ENCODE measurements around the gene LTK.

The LTK gene

GRCh38 chr15:41498657-41499056 lies 15.0 kb downstream of the LTK start:
- H3F3A ChIP-seq (ENCODE audit: insufficient read depth, low read length) = no peaks in the 10 kb centered on the region
- no peak overlapping the region for H3K4me2 ChIP-seq (ENCODE audit: low read length)
- no peaks in the 10 kb centered on the region for H4K20me1 ChIP-seq (ENCODE audit: insufficient read depth, low read length)
- H3K9me3 ChIP-seq (ENCODE audit: low read length) = no peaks in the 10 kb centered on the region
- H3K36me3 ChIP-seq (ENCODE audit: insufficient read depth, low read length) = no peaks in the 10 kb centered on the region
- peaks cover 15% of the 10 kb centered on the region; the same call in 1 of the 2 replicates for H3K27me3 ChIP-seq (ENCODE audit: insufficient read depth, low read length)
- TF ChIP-seq CTCF (IDR thresholded peaks at IDR 0.05; ENCODE audit: low read length) = no peak
- TF ChIP-seq EZH2 (IDR thresholded peaks at IDR 0.05; ENCODE audit: borderline replicate concordance, low read length) = no peak
- no peak overlapping the region for H3K27ac ChIP-seq (ENCODE audit: low read depth, low read length, poor library complexity, severe bottlenecking)
- H3K9me2 ChIP-seq (ENCODE audit: low read depth, low read length) = no peaks in the 10 kb centered on the region
- peaks cover 44% of the 10 kb centered on the region for H3K4me1 ChIP-seq (ENCODE audit: insufficient read depth, low read length, severe bottlenecking)
- H3K4me3 ChIP-seq (ENCODE audit: low read depth, low read length, poor library complexity, severe bottlenecking) = no peak overlapping the region
- no peak overlapping the region for H3K9ac ChIP-seq (ENCODE audit: low read length)
- no peaks in the 10 kb centered on the region for H3K79me2 ChIP-seq (ENCODE audit: insufficient read depth, low read length)
- H2AFZ ChIP-seq (ENCODE audit: low read length) = no peak overlapping the region

GRCh38 chr15:41495736-41496599 lies 17.7 kb downstream of the LTK start:
- Histone ChIP-seq H3K9me2 (ENCODE audit: low read depth, low read length) (no peaks in the 10 kb centered on the region), H3F3A (ENCODE audit: insufficient read depth, low read length) (no peaks in the 10 kb centered on the region), H3K9ac (ENCODE audit: low read length) (no peak overlapping the region), H3K36me3 (ENCODE audit: insufficient read depth, low read length) (no peaks in the 10 kb centered on the region), H3K9me3 (ENCODE audit: low read length) (no peaks in the 10 kb centered on the region), H3K4me3 (ENCODE audit: low read depth, low read length, poor library complexity, severe bottlenecking) (peak overlapping the region; percentile 80), H4K20me1 (ENCODE audit: insufficient read depth, low read length) (no peaks in the 10 kb centered on the region), H3K4me2 (ENCODE audit: low read length) (peak overlapping the region; percentile 100), H2AFZ (ENCODE audit: low read length) (no peak overlapping the region), H3K79me2 (ENCODE audit: insufficient read depth, low read length) (no peaks in the 10 kb centered on the region), H3K27ac (ENCODE audit: low read depth, low read length, poor library complexity, severe bottlenecking) (no peak overlapping the region), H3K4me1 (ENCODE audit: insufficient read depth, low read length, severe bottlenecking) (peaks cover 32% of the 10 kb centered on the region), H3K27me3 (ENCODE audit: insufficient read depth, low read length) (peaks cover 11% of the 10 kb centered on the region; the same call in 1 of the 2 replicates)
- TF ChIP-seq CTCF (IDR thresholded peaks at IDR 0.05; ENCODE audit: low read length) (no peak), EZH2 (IDR thresholded peaks at IDR 0.05; ENCODE audit: borderline replicate concordance, low read length) (no peak)

GRCh38 chr15:41494922-41495735 lies 18.5 kb downstream of the LTK start:
- H3K79me2 ChIP-seq (ENCODE audit: insufficient read depth, low read length) = no peaks in the 10 kb centered on the region
- H3K4me3 ChIP-seq (ENCODE audit: low read depth, low read length, poor library complexity, severe bottlenecking) = peak overlapping the region; percentile 80
- H3K36me3 ChIP-seq (ENCODE audit: insufficient read depth, low read length) = no peaks in the 10 kb centered on the region
- H3K4me1 ChIP-seq (ENCODE audit: insufficient read depth, low read length, severe bottlenecking) = peaks cover 29% of the 10 kb centered on the region
- peaks cover 11% of the 10 kb centered on the region for H3K27me3 ChIP-seq (ENCODE audit: insufficient read depth, low read length)
- H2AFZ ChIP-seq (ENCODE audit: low read length) = no peak overlapping the region
- no peaks in the 10 kb centered on the region for H4K20me1 ChIP-seq (ENCODE audit: insufficient read depth, low read length)
- H3K9me2 ChIP-seq (ENCODE audit: low read depth, low read length) = no peaks in the 10 kb centered on the region
- H3K4me2 ChIP-seq (ENCODE audit: low read length) = peak overlapping the region; percentile 100
- no peak overlapping the region for H3K9ac ChIP-seq (ENCODE audit: low read length)
- no peak for TF ChIP-seq EZH2 (IDR thresholded peaks at IDR 0.05; ENCODE audit: borderline replicate concordance, low read length)
- TF ChIP-seq CTCF (IDR thresholded peaks at IDR 0.05; ENCODE audit: low read length) = no peak
- H3F3A ChIP-seq (ENCODE audit: insufficient read depth, low read length) = no peaks in the 10 kb centered on the region
- H3K9me3 ChIP-seq (ENCODE audit: low read length) = no peaks in the 10 kb centered on the region
- no peak overlapping the region for H3K27ac ChIP-seq (ENCODE audit: low read depth, low read length, poor library complexity, severe bottlenecking)
